Omental fat pad (tissue), 4 donors: ENCODE results near the gene STON2. TPM values are rescaled to one million over a fixed set of nuclear protein-coding genes. Genes with fewer than 3 reads are reported as not detected.
"Not testable (repeated sequence)": the region's sequence is repeated elsewhere in the genome, so short reads cannot be mapped to it uniquely, and the experiment has no call there.

Source experiments
- ATAC-seq: fragments of 150-250 bp; one replicate; pipeline ENCODE4 v1.9.1; 2016; ENCODE audit warnings: mild to moderate bottlenecking, moderate library complexity; ENCODE audit not compliant: low FRiP score
- DNase-seq: peaks from one replicate; pipeline ENCODE4 v3.0.0-alpha.2; 2019; ENCODE audit warnings: low spot score
- CTCF ChIP-seq, 3 donors: fragments of 450-650 bp; IDR thresholded peaks; one replicate each; pipeline ENCODE4 v1.5.1; 2016 to 2017; ENCODE audit warnings: antibody characterized with exemption in 3 of 3, mild to moderate bottlenecking in 3 of 3, moderate library complexity in 2 of 3
- total RNA-seq, 4 donors: library from RNA; depleted of rRNA; stranded (reverse); fragments of >200 nt; gene quantifications; one replicate each; pipeline ENCODE4 v1.1.0, GENCODE V29; 2016

STON2 gene
- total RNA-seq, 4 donors from 2014 or later, result 8.0 to 31.4 (median 18.6) TPM

GRCh38 chr14:81433378-81433777 lies 33.3 kb upstream of the STON2 start:
- no peak for TF ChIP-seq CTCF (IDR thresholded peaks at IDR 0.05)
- ATAC-seq (no peak), DNase-seq (no peak)

GRCh38 chr14:81432219-81432661 lies 32.1 kb upstream of the STON2 start:
- TF ChIP-seq CTCF (IDR thresholded peaks at IDR 0.05), result no peak
- DNase-seq, result no peak
- ATAC-seq, result no peak

- TF ChIP-seq CTCF (IDR thresholded peaks at IDR 0.05), result no peak
- DNase-seq, result no peak
- no peak for ATAC-seq
These were observed 30.1 kb upstream of the STON2 start for GRCh38 chr14:81430235-81430634.

- DNase-seq, ATAC-seq: not testable (repeated sequence)
These were observed 29.6 kb upstream of the STON2 start for GRCh38 chr14:81429749-81430148.

GRCh38 chr14:81429028-81429427 lies 28.9 kb upstream of the STON2 start:
- TF ChIP-seq CTCF (IDR thresholded peaks at IDR 0.05), result no peak
- DNase-seq (no peak), ATAC-seq (no peak)

GRCh38 chr14:81427348-81428058 lies 27.4 kb upstream of the STON2 start:
- ATAC-seq (no peak), DNase-seq (no peak)
- no peak for TF ChIP-seq CTCF (IDR thresholded peaks at IDR 0.05)

GRCh38 chr14:81423504-81423903 lies 23.4 kb upstream of the STON2 start:
- ATAC-seq (no peak), DNase-seq (no peak)
- no peak for TF ChIP-seq CTCF (IDR thresholded peaks at IDR 0.05)
